Retinal pigment epithelial cell (primary cell): ENCODE results near the gene FRMD4B.

Experiments
- DNase-seq: peaks from one replicate; pipeline ENCODE4 v3.0.0-alpha.2; 2010; ENCODE audit warnings: low read depth
- H3K4me3 ChIP-seq: 2 replicates; pipeline ENCODE4 v1.5.1; 2011; ENCODE audit warnings: mild to moderate bottlenecking, low read length, control low read depth, moderate library complexity
- TF ChIP-seq, protein P1 (sequence below): conservative IDR thresholded peaks from 2 replicates; pipeline ENCODE4 v1.5.1; 2011; ENCODE audit warnings: low read depth, low read length, control low read depth, inconsistent platforms

The FRMD4B gene

DNA sequence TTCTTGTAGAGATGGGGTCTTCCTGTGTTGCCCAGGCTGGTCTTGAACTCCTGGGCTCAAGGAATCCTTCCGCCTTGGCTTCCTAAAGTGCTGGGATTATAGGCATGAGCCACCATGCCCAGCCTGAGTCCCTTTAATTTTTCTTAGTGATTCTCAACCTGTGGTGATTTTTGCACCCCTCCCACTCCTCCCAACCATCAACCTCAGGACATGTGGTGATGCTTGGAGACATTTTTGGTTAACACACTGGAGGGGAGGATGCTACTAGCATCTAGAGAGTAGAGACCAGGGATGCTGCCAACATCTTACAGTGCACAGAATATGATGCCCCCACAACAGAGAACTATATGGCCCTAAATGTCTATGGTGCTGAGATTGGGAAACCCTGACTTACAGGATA, 180.5 kb downstream of the FRMD4B start:
- DNase-seq: no peak
- no peak overlapping the region for H3K4me3 ChIP-seq

DNA sequence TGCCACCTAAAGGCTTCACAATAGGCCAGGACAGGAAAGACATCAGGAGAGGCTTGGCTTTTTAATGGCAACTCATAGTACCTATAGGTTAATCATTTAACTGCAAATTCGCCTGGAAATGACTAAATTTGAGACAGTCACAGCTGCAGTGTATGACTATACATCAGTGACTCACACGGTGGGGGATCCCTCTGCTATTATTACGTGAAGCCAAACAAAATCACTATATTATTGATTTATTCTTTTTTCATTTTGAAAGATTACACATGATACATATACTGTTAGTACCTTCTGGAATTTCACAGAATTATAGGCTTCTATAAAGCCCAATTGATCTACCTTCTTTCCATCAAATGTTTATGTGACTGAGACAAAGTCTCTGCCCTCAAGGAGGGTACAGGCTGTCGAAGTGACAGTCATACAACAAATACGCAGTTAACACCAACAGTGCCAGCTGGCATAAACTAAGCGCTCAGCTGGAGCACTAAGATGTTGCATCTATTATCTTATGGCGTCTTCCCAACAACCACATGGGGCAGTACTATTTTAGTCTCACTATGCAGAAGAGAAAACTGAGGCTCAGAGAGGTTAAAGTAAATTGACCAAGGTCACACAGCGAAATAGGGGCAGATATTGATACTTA, 181.5 kb downstream of the FRMD4B start:
- no peak for DNase-seq
- TF ChIP-seq, protein P1, sequence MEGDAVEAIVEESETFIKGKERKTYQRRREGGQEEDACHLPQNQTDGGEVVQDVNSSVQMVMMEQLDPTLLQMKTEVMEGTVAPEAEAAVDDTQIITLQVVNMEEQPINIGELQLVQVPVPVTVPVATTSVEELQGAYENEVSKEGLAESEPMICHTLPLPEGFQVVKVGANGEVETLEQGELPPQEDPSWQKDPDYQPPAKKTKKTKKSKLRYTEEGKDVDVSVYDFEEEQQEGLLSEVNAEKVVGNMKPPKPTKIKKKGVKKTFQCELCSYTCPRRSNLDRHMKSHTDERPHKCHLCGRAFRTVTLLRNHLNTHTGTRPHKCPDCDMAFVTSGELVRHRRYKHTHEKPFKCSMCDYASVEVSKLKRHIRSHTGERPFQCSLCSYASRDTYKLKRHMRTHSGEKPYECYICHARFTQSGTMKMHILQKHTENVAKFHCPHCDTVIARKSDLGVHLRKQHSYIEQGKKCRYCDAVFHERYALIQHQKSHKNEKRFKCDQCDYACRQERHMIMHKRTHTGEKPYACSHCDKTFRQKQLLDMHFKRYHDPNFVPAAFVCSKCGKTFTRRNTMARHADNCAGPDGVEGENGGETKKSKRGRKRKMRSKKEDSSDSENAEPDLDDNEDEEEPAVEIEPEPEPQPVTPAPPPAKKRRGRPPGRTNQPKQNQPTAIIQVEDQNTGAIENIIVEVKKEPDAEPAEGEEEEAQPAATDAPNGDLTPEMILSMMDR: no peak
- no peak overlapping the region for H3K4me3 ChIP-seq

More for the DNA sequence above, 180.5 kb downstream of the FRMD4B start:
- TF ChIP-seq, protein P1: no peak

DNA sequence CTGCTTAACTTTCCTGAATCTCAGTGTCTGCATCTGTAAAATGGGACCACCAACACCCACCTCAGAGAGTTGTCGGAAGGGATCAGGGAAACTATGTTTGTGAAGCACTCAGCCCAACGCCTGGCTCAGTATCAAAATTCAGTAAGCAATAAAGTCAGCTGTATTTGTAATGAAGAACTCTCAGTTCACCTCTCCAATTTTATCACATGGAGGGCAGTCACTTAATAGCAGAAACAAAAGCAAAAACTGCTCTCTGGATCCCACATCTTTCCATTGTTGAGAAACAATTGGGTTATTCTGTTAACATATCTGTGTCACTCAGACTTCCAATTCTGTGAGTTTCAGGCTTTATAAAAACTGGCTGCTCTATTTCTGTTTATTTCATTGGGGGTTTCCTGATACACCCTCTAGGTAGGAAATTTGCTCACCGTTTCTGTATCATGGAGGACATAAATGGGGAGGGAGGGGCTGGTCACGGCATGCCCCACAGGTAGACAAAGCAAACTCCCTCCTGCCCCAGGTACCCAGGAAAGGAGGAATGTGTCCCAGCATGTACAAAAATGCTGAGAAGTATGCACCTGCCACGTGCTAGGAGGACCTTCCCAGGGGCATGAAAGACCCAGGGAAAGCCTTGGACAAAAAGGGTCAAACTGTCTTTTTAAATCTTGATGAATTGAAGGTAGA, 182.1 kb downstream of the FRMD4B start:
- TF ChIP-seq, protein P1: no peak
- DNase-seq: no peak
- H3K4me3 ChIP-seq: no peak overlapping the region

DNA sequence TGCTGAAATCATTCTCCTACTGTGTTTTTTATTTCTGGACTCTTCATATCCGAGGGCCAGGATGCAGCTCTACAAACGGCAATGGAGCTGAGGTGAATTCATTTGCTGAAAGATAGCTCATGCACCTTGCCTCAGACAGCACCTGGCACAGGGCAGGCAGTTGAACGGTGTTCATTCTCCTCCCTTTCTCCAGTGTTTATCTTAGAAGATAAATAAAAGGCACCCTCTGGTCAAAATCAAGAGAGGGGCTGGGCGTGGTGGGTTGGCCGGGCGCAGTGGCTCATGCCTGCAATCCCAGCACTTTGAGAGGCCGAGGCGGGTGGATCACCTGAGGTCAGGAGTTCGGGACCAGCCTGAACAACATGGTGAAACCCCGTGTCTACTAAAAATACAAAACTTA, 184.2 kb downstream of the FRMD4B start:
- TF ChIP-seq, protein P1: no peak
- no peak for DNase-seq
- H3K4me3 ChIP-seq: no peak overlapping the region

DNA sequence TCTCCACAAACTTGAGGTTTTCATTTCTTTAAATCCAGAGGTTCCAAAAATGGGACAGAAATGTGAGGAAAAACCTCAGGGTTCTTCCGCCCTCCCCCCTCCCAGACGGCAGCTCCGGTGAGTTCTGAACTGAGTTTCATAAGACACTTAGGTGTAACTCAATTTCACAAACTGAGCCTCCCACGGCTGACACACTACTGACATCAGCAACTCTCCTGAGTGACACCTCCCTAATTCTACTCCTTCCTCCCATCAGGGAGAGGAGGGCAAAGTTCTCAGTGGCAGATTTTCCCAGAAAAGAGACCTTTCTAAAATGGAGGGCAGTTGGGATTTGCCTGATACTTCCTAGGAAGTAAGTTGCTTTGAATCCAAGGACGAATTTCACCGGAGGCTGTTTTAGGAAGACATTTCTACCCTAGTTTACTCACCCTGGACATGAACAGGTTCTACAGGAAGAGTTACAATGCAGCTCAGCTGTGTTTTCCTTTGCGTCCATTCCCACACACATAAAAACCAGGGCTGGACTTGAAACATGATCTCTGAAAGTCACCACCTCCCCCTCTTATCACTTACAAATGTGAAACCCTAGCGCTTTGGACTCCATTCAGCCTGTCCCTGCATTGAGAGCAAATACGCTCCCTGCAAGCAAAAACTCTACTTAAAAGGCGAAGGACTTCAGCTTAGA, 185.4 kb downstream of the FRMD4B start:
- TF ChIP-seq, protein P1: no peak
- no peak overlapping the region for H3K4me3 ChIP-seq
- DNase-seq: no peak

DNA sequence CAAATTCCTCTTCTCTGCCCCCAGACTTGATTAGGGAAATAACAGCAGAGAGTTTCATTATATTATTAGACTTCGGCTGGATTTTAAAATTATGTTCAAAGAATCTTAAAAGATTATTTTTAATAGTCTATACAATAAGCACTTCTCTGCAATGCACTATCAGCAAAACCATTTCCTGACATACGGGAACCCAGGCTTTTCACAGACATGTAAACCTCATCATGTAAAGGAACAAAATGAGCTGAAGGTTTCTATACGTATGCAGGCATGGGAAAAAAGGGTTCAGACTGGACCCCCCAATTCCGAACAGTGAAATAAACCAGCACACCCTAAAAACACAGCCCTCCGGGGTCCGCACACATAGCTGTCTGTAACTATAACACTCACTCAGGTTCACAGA, 185.9 kb downstream of the FRMD4B start:
- DNase-seq: no peak
- TF ChIP-seq, protein P1: no peak
- H3K4me3 ChIP-seq: no peak overlapping the region
